Common myeloid progenitor, CD34-positive (primary cell): Measurements from ENCODE around the gene MOB3B.

Experiments used
- CTCF ChIA-PET: fragments of 350-600 bp; sonication (Branson Sonifier 250); formaldehyde crosslinking; loops from one replicate; lab custom pipeline; 2021; ENCODE audit warnings: antibody characterized with exemption; lab: Charles Lee
- POLR2A ChIA-PET: fragments of 350-600 bp; sonication (Branson Sonifier 250); formaldehyde crosslinking; loops from one replicate; lab custom pipeline; 2021; ENCODE audit warnings: antibody characterized with exemption; lab: Charles Lee
- DNase-seq, 3 donors: peaks; one replicate each; pipeline versions ENCODE4 v3.0.0 to v3.0.0-alpha.2; 2013
- H3K27ac ChIP-seq, 2 experiments: 1 replicate in 1 of 2; 2 replicates in 1 of 2; pipeline ENCODE4 v1.7.0; 2013; ENCODE audit warnings: inconsistent platforms in 2 of 2, low read length in 2 of 2, mild to moderate bottlenecking in 2 of 2, low read depth in 1 of 2, moderate library complexity in 1 of 2; ENCODE audit not compliant: severe bottlenecking in 2 of 2, insufficient read depth in 1 of 2, poor library complexity in 1 of 2
- H3K27me3 ChIP-seq, 5 experiments: replicated peaks in 2 of 5; 1 replicate in 3 of 5; 2 replicates in 2 of 5; pipeline versions ENCODE4 v1.6.1 to v1.7.0; 2013; ENCODE audit warnings: low read length in 4 of 5, mild to moderate bottlenecking in 2 of 5, moderate library complexity in 2 of 5, inconsistent platforms in 1 of 5; ENCODE audit not compliant: insufficient read depth in 5 of 5, control insufficient read depth in 4 of 5
- H3K36me3 ChIP-seq, 4 experiments: 1 replicate in 2 of 4; 2 replicates in 2 of 4; pipeline versions ENCODE4 v1.6.1 to v1.7.0; 2013; ENCODE audit warnings: low read length in 3 of 4, control low read depth in 1 of 4, mild to moderate bottlenecking in 1 of 4; ENCODE audit not compliant: control insufficient read depth in 4 of 4, insufficient read depth in 4 of 4
- H3K4me1 ChIP-seq, 4 experiments: 1 replicate in 3 of 4; 2 replicates in 1 of 4; pipeline versions ENCODE4 v1.6.1 to v1.7.1; 2013; ENCODE audit warnings: low read length in 3 of 4, mild to moderate bottlenecking in 3 of 4, control low read depth in 1 of 4, inconsistent platforms in 1 of 4, moderate library complexity in 1 of 4; ENCODE audit not compliant: control insufficient read depth in 4 of 4, insufficient read depth in 4 of 4; ENCODE audit errors: control extremely low read depth in 1 of 4
- H3K4me3 ChIP-seq, 7 experiments: 1 replicate in 4 of 7; 2 replicates in 3 of 7; pipeline versions ENCODE4 v1.5.1 to v1.7.0; 2013; ENCODE audit warnings: mild to moderate bottlenecking in 7 of 7, low read length in 6 of 7, moderate library complexity in 6 of 7, inconsistent platforms in 2 of 7, low read depth in 2 of 7, control low read depth in 1 of 7; ENCODE audit not compliant: insufficient read depth in 4 of 7, control insufficient read depth in 1 of 7; ENCODE audit errors: extremely low read depth in 1 of 7
- H3K9me3 ChIP-seq, 5 experiments: 1 replicate in 4 of 5; 2 replicates in 1 of 5; pipeline versions ENCODE4 v1.6.1 to v1.7.1; 2013; ENCODE audit warnings: low read length in 4 of 5, mild to moderate bottlenecking in 2 of 5, inconsistent platforms in 1 of 5, low read depth in 1 of 5, moderate library complexity in 1 of 5; ENCODE audit not compliant: control insufficient read depth in 4 of 5, insufficient read depth in 2 of 5; ENCODE audit errors: control extremely low read depth in 1 of 5
- whole genome bisulfite sequencing: methylation state at CpG from one replicate; pipeline ENCODE4 v1.1.5; 2013; ENCODE audit not compliant: insufficient coverage; 5-methylcytosine and 5-hydroxymethylcytosine counted together

The MOB3B gene

GRCh38 chr9:27293996-27294395 is 235.6 kb downstream of the MOB3B start:
- H3K27me3 ChIP-seq = no peaks in the 10 kb centered on the region
- H3K4me1 ChIP-seq = no peaks in the 10 kb centered on the region
- no peak overlapping the region for H3K4me3 ChIP-seq
- H3K36me3 ChIP-seq = no peaks in the 10 kb centered on the region
- no peak for DNase-seq
- WGBS = 94% methylated on average over 2 of the region's 2 CpGs
- ChIA-PET CTCF (interaction anchor here (1.1 kb wide), 1 partner anchor 18 kb away, joined by 4 read pairs; no protein-coding TSS in a partner anchor), POLR2A (interaction anchor here (0.7 kb wide), 1 partner anchor 146 kb away, joined by 3 read pairs; no protein-coding TSS in a partner anchor)
- no peak overlapping the region for H3K27ac ChIP-seq
- H3K9me3 ChIP-seq = no peaks in the 10 kb centered on the region

GRCh38 chr9:27292659-27293405 is 236.8 kb downstream of the MOB3B start:
- ChIA-PET CTCF (interaction anchor here (1.1 kb wide), 1 partner anchor 17 kb away, joined by 4 read pairs; no protein-coding TSS in a partner anchor), POLR2A (no interaction called here)
- Histone ChIP-seq H3K4me3 (no peak overlapping the region), H3K36me3 (no peaks in the 10 kb centered on the region), H3K27ac (no peak overlapping the region), H3K4me1 (no peaks in the 10 kb centered on the region), H3K27me3 (no peaks in the 10 kb centered on the region), H3K9me3 (no peaks in the 10 kb centered on the region)
- DNase-seq = no peak
- 97% methylated on average over 6 of the region's 7 CpGs for WGBS

DNA sequence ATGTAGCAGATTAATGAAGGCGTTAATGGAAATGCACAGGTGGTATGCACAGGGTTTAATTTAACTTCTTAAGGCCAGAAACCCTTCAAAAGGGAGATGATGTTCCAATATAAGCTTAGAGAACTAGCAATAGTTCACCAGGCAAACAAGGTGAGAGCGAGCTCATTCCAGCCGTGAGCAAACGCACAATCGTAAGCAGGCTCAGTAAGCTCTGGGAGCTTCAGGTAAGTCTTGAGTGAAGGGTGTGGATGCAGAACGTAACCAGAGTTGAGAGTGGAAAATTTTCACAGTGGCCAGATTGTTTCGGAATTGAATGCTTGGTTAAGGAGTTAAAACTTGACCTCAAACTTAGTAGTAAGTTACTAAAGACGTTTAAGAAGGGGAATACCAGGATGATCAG is 238.3 kb downstream of the MOB3B start:
- Histone ChIP-seq H3K36me3 (no peaks in the 10 kb centered on the region), H3K4me3 (no peak overlapping the region), H3K4me1 (no peaks in the 10 kb centered on the region), H3K27ac (no peak overlapping the region), H3K9me3 (no peaks in the 10 kb centered on the region), H3K27me3 (no peaks in the 10 kb centered on the region)
- DNase-seq = no peak
- ChIA-PET CTCF (interaction anchor here (1.6 kb wide), 1 partner anchor 10 kb away, joined by 3 read pairs; no protein-coding TSS in a partner anchor), POLR2A (no interaction called here)
- 95% methylated on average over 7 of the region's 8 CpGs for WGBS

GRCh38 chr9:27282269-27282668 is 247.3 kb downstream of the MOB3B start:
- POLR2A ChIA-PET = interaction anchor here (0.6 kb wide), 1 partner anchor 221 kb away, joined by 4 read pairs; no protein-coding TSS in a partner anchor
- no peaks in the 10 kb centered on the region for H3K27me3 ChIP-seq
- CTCF ChIA-PET = interaction anchor here (1.0 to 1.1 kb wide), 2 partner anchors 11 to 34 kb away, joined by 3 to 5 read pairs; no protein-coding TSS in a partner anchor
- DNase-seq = no peak
- no peaks in the 10 kb centered on the region for H3K9me3 ChIP-seq
- H3K4me1 ChIP-seq = peaks cover 0 to 22% (median 5%) of the 10 kb centered on the region in 4 experiments
- H3K36me3 ChIP-seq = no peaks in the 10 kb centered on the region
- 97% methylated on average over 3 of the region's 7 CpGs for WGBS
- no peak overlapping the region for H3K4me3 ChIP-seq
- no peak overlapping the region for H3K27ac ChIP-seq

DNA sequence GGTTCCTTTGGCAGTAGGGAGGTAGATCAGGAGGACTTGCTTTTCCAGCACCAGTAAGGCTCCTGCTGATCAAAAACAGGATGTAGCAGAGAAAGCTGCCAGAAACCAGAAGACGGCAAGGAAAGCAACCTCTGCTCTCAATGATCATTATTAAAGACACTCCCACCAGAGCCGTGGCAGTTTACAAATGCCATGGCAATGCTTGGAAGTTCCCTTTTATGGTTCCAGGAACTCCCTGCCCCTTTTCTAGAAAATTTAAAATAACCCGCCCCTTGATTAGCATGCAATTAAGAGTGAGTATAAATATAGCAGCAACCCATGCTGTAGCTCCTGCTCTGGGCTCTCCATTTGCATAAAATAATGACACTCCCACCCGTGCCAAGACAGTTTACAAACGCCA is 248.8 kb downstream of the MOB3B start:
- Histone ChIP-seq H3K27ac (no peak overlapping the region), H3K27me3 (no peaks in the 10 kb centered on the region), H3K36me3 (no peaks in the 10 kb centered on the region), H3K4me3 (peak overlapping the region in 2 of 7 experiments; percentile 45 to 67), H3K4me1 (peaks cover 0 to 26% (median 5%) of the 10 kb centered on the region in 4 experiments), H3K9me3 (no peaks in the 10 kb centered on the region)
- 18% methylated on average over 3 of the region's 5 CpGs for WGBS
- ChIA-PET POLR2A (no interaction called here), CTCF (interaction anchor here (0.8 to 1.4 kb wide), 3 partner anchors 10 to 23 kb away, joined by 3 to 6 read pairs (median 3); no protein-coding TSS in a partner anchor)
- peak; percentile 43 to 88 (median 83) for DNase-seq

- Histone ChIP-seq H3K27me3 (no peaks in the 10 kb centered on the region), H3K36me3 (no peaks in the 10 kb centered on the region), H3K4me3 (no peak overlapping the region), H3K9me3 (no peaks in the 10 kb centered on the region), H3K27ac (no peak overlapping the region), H3K4me1 (peaks cover 0 to 26% (median 5%) of the 10 kb centered on the region in 4 experiments)
- CTCF ChIA-PET = interaction anchor here (1.0 to 1.4 kb wide), 4 partner anchors 9 to 32 kb away, joined by 3 to 6 read pairs (median 3); no protein-coding TSS in a partner anchor
- 95% methylated on average over 16 of the region's 16 CpGs for WGBS
- POLR2A ChIA-PET = no interaction called here
- no peak for DNase-seq
These were observed 249.4 kb downstream of the MOB3B start for GRCh38 chr9:27280249-27280648.

DNA sequence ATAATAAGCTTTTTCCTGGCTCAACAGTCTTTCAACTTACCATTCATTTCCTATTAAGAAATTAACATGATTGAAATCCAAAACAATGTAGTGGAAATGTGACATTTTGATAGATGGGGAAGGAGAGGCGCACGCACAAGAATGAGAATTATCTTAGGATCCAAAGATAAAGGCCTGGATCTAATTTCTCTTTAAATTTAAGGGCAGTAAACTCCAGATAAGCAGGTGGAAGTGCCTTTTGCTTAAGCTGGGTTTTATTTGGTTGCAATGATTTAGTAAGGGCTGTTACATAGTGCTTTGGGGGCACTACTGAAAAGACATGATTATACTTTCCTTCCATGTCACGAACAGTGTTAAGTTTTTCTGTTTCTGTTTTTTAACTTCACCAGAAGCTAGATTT is 250.0 kb downstream of the MOB3B start:
- Histone ChIP-seq H3K27ac (no peak overlapping the region), H3K27me3 (no peaks in the 10 kb centered on the region), H3K9me3 (no peaks in the 10 kb centered on the region), H3K4me3 (no peak overlapping the region), H3K4me1 (peaks cover 0 to 26% (median 5%) of the 10 kb centered on the region in 4 experiments), H3K36me3 (no peaks in the 10 kb centered on the region)
- DNase-seq = no peak
- POLR2A ChIA-PET = no interaction called here
- 70% methylated on average over 2 of the region's 3 CpGs for WGBS
- CTCF ChIA-PET = interaction anchor here (0.9 to 1.4 kb wide), 5 partner anchors 9 to 32 kb away, joined by 3 to 6 read pairs (median 3); no protein-coding TSS in a partner anchor
